Loucy (cell line): ENCODE data around the gene AP1G2.

Source experiments
- H2AFZ ChIP-seq: fragments of 200-600 bp; sonication (generic); 2 replicates; pipeline ENCODE4 v1.6.0; 2016; ENCODE audit warnings: antibody characterized with exemption, mild to moderate bottlenecking, low read length, moderate library complexity
- H3F3A ChIP-seq: fragments of 200-600 bp; 2 replicates; pipeline ENCODE4 v1.6.0; 2016; ENCODE audit warnings: antibody characterized with exemption, low read depth, mild to moderate bottlenecking
- H3K27me3 ChIP-seq: fragments of 200-600 bp; sonication (generic); 2 replicates; pipeline ENCODE4 v1.6.1; 2014; ENCODE audit warnings: low read length, mild to moderate bottlenecking; ENCODE audit not compliant: insufficient read depth, poor library complexity, severe bottlenecking
- H3K36me3 ChIP-seq: fragments of 200-600 bp; sonication (generic); 2 replicates; pipeline ENCODE4 v1.6.1; 2016; ENCODE audit warnings: low read length; ENCODE audit not compliant: insufficient read depth
- H3K4me1 ChIP-seq: fragments of 200-600 bp; sonication (generic); 2 replicates; pipeline ENCODE4 v1.5.1; 2014; ENCODE audit warnings: low read length, mild to moderate bottlenecking; ENCODE audit not compliant: insufficient read depth, poor library complexity, severe bottlenecking
- H3K4me2 ChIP-seq: fragments of 200-600 bp; sonication (generic); 2 replicates; pipeline ENCODE4 v1.6.0; 2014; ENCODE audit warnings: antibody characterized with exemption, low read length, low read depth, mild to moderate bottlenecking; ENCODE audit not compliant: poor library complexity, severe bottlenecking
- H3K4me3 ChIP-seq: fragments of 200-600 bp; sonication (generic); 2 replicates; pipeline ENCODE4 v1.5.1; 2014; ENCODE audit warnings: low read length, mild to moderate bottlenecking, mixed read lengths; ENCODE audit not compliant: poor library complexity, severe bottlenecking
- H3K79me2 ChIP-seq: fragments of 200-600 bp; sonication (generic); 2 replicates; pipeline ENCODE4 v1.6.1; 2014; ENCODE audit warnings: low read length; ENCODE audit not compliant: insufficient read depth
- H3K9ac ChIP-seq: fragments of 200-600 bp; sonication (generic); 2 replicates; pipeline ENCODE4 v1.6.0; 2014; ENCODE audit warnings: mild to moderate bottlenecking, low read depth, low read length, moderate library complexity; ENCODE audit not compliant: poor library complexity, severe bottlenecking
- H3K9me2 ChIP-seq: fragments of 200-600 bp; sonication (generic); replicated peaks from 2 replicates; pipeline ENCODE4 v1.6.1; 2016; ENCODE audit warnings: low read depth, low read length, mixed read lengths
- H3K9me3 ChIP-seq: fragments of 200-600 bp; sonication (generic); 2 replicates; pipeline ENCODE4 v1.6.1; 2014; ENCODE audit warnings: mild to moderate bottlenecking, antibody characterized with exemption, low read length, low read depth; ENCODE audit not compliant: insufficient read depth
- H4K20me1 ChIP-seq: fragments of 200-600 bp; sonication (generic); 2 replicates; pipeline ENCODE4 v1.6.0; 2014; ENCODE audit warnings: antibody characterized with exemption, low read length, mild to moderate bottlenecking; ENCODE audit not compliant: insufficient read depth, poor library complexity, severe bottlenecking
- CTCF ChIP-seq: fragments of 200-600 bp; sonication (generic); conservative IDR thresholded peaks from 2 replicates; pipeline ENCODE4 v1.5.1; 2014; ENCODE audit warnings: mild to moderate bottlenecking, antibody characterized with exemption, low read length
- EZH2phosphoT487 ChIP-seq: fragments of 200-600 bp; IDR thresholded peaks from 2 replicates; pipeline ENCODE4 v1.6.1; 2018; ENCODE audit warnings: antibody characterized with exemption, mild to moderate bottlenecking, moderate library complexity, borderline replicate concordance

AP1G2 gene

GRCh38 chr14:23542261-23542660, 25.3 kb downstream of the AP1G2 start:
- Histone ChIP-seq H3F3A (no peaks in the 10 kb centered on the region), H3K27me3 (no peaks in the 10 kb centered on the region), H3K4me3 (no peak overlapping the region), H3K79me2 (no peaks in the 10 kb centered on the region), H3K4me1 (no peaks in the 10 kb centered on the region), H3K36me3 (no peaks in the 10 kb centered on the region), H3K9ac (no peak overlapping the region), H4K20me1 (no peaks in the 10 kb centered on the region), H2AFZ (no peak overlapping the region), H3K9me3 (no peaks in the 10 kb centered on the region), H3K4me2 (no peak overlapping the region), H3K9me2 (no peaks in the 10 kb centered on the region)
- TF ChIP-seq EZH2phosphoT487 (no peak), CTCF (no peak)

GRCh38 chr14:23540141-23540469, 27.5 kb downstream of the AP1G2 start:
- no peak overlapping the region for H3K9ac ChIP-seq
- H3K4me1 ChIP-seq: no peaks in the 10 kb centered on the region
- TF ChIP-seq CTCF: no peak
- no peak for TF ChIP-seq EZH2phosphoT487

GRCh38 chr14:23539248-23540140, 28.1 kb downstream of the AP1G2 start:
- Histone ChIP-seq H3F3A (no peaks in the 10 kb centered on the region), H2AFZ (no peak overlapping the region), H3K4me1 (no peaks in the 10 kb centered on the region), H3K36me3 (no peaks in the 10 kb centered on the region), H3K4me3 (no peak overlapping the region), H3K9me3 (no peaks in the 10 kb centered on the region), H3K27me3 (no peaks in the 10 kb centered on the region), H3K4me2 (no peak overlapping the region), H4K20me1 (no peaks in the 10 kb centered on the region), H3K9me2 (no peaks in the 10 kb centered on the region), H3K9ac (no peak overlapping the region), H3K79me2 (no peaks in the 10 kb centered on the region)
- TF ChIP-seq EZH2phosphoT487 (no peak), CTCF (peak; percentile 82)

More at GRCh38 chr14:23540141-23540469, 27.5 kb downstream of the AP1G2 start:
- Histone ChIP-seq H3K4me2 (no peak overlapping the region), H2AFZ (no peak overlapping the region), H3F3A (no peaks in the 10 kb centered on the region), H3K9me2 (no peaks in the 10 kb centered on the region), H4K20me1 (no peaks in the 10 kb centered on the region), H3K36me3 (no peaks in the 10 kb centered on the region), H3K4me3 (no peak overlapping the region), H3K9me3 (no peaks in the 10 kb centered on the region), H3K27me3 (no peaks in the 10 kb centered on the region), H3K79me2 (no peaks in the 10 kb centered on the region)
